HEK293 (cell line): ENCODE measurements around the gene SLC10A6.

Experiments used
- CTCF ChIP-seq: fragments of 450-650 bp; formaldehyde crosslinking; IDR thresholded peaks from 2 replicates; pipeline ENCODE4 v1.5.1; 2016; ENCODE audit warnings: missing biosample characterization, missing genetic modification characterization
- KLF9 ChIP-seq: fragments of 450-650 bp; formaldehyde crosslinking; IDR thresholded peaks from 2 replicates; pipeline ENCODE4 v1.5.1; 2016; ENCODE audit warnings: missing biosample characterization, missing genetic modification characterization, low read depth
- TCF7L2 ChIP-seq: IDR thresholded peaks from 2 replicates; pipeline ENCODE4 v1.6.1; 2011; ENCODE audit warnings: low read depth, mild to moderate bottlenecking, inconsistent platforms, low read length, moderate library complexity, borderline replicate concordance
- ZNF133 ChIP-seq: fragments of 450-650 bp; formaldehyde crosslinking; IDR thresholded peaks from 2 replicates; pipeline ENCODE4 v1.5.1; 2016; ENCODE audit warnings: missing biosample characterization, missing genetic modification characterization
- ZNF146 ChIP-seq: fragments of 450-650 bp; formaldehyde crosslinking; IDR thresholded peaks from 2 replicates; pipeline ENCODE4 v1.5.1; 2016; ENCODE audit warnings: missing biosample characterization, missing genetic modification characterization
- ZNF274 ChIP-seq, 2 experiments: fragments of 200-500 bp in 1 of 2; fragments of 450-650 bp in 1 of 2; sonication (Bioruptor generic) in 1 of 2; formaldehyde crosslinking in 1 of 2; IDR thresholded peaks; 2 replicates each; pipeline versions ENCODE4 v1.5.1 to v1.6.1; 2014 to 2016; ENCODE audit warnings: borderline replicate concordance in 1 of 2, inconsistent platforms in 1 of 2, low read length in 1 of 2, missing biosample characterization in 1 of 2, missing genetic modification characterization in 1 of 2
- ZNF645 ChIP-seq: fragments of 450-650 bp; formaldehyde crosslinking; IDR thresholded peaks from 2 replicates; pipeline ENCODE4; 2016; ENCODE audit warnings: missing biosample characterization, missing genetic modification characterization
- ZNF670 ChIP-seq: fragments of 450-650 bp; formaldehyde crosslinking; IDR thresholded peaks from 2 replicates; pipeline ENCODE4 v1.5.1; 2016; ENCODE audit warnings: missing biosample characterization, missing genetic modification characterization, low read depth

GRCh38 chr4:86841309-86841708 is 7.9 kb downstream of the SLC10A6 start:
- no peak for TF ChIP-seq CTCF
- no peak for TF ChIP-seq ZNF133 (tag by site-specific recombination)
- no peak for TF ChIP-seq TCF7L2
- no peak for TF ChIP-seq ZNF146
- TF ChIP-seq ZNF274 (IDR thresholded peaks at IDR 0.05; ENCODE audit: low read length), result no peak
- TF ChIP-seq ZNF274 (tag by site-specific recombination; IDR thresholded peaks at IDR 0.05; ENCODE audit: borderline replicate concordance), result no peak
- TF ChIP-seq KLF9, result no peak
- no peak for TF ChIP-seq ZNF645 (tag by site-specific recombination)
- no peak for TF ChIP-seq ZNF670
